CD4-positive, alpha-beta T cell treated with Interleukin-6 at 100 ng/mL for 8 hours (primary cell): ENCODE measurements around the gene MAG.

Experiments used
- DNase-seq: peaks from one replicate; pipeline ENCODE4 v3.0.0-alpha.2; 2020; ENCODE audit warnings: mixed read lengths, low spot score

MAG gene

DNA sequence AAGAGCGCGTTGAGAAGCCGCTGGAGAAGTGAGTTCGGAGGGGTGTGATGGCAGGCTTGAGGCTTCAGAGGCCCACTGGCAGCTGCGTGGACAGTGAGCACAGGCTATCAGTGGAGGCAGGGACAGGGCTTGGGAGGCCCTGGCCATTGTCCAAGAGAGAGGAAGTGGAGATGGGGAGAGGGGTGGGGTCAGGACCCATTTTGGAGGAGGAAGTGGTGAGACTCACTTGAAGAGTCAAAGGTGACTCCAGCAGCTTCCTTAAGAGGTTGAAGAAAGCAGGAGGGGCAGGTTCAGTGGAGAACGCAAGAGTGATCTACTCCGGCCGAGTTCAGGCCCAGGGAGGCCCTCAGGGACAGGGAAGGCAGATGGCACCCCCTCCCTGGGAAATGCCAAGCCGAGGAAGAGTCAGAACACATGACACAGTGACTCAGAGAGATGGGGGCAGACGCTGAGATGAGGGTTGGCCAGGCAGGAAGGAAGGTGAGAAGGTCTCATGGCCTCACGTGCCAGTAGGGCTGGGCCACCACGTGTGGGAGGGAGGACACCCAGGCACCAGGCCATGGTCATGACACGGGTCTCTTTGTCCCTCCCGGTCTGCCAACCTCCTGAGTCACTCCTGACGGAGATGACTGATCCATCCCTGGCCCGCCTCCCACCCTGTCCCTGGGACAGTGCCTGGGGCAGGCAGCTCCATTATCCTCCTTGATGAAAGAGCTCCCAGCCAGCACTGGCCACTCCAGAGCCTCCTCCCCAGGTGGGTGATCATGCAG is 26.9 kb downstream of the MAG start:
- no peak for DNase-seq

DNA sequence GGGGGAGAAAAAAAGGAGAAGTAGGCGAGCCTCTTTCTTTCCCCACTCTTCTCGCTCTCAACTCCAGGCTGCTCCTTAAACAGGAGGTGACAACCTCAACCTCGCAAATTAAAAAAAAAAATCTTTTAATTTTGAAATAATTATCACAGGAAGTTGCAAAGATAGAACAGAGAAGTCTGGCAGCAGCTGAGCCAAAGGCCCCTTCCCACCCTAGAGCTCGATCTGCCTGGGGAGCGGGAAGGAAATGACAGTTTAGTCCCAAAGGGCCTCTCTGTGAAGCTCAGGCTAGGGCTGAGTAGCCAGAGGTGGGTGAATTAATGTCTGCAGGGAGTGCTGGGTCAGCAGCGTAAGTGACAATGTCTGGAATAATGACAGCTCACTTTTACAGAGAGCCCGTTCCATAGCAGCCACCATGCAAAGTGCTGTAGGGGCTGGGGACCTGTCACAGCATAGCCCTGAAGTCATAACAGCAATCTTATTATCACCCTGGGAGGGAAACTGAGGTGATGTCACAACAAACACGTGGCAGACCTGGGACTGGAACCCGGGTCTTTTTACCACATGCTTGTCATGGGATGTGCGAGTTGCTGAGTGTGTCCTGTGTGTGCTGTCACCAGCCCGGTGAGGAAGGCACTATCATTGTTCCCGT is 28.2 kb downstream of the MAG start:
- no peak for DNase-seq

DNA sequence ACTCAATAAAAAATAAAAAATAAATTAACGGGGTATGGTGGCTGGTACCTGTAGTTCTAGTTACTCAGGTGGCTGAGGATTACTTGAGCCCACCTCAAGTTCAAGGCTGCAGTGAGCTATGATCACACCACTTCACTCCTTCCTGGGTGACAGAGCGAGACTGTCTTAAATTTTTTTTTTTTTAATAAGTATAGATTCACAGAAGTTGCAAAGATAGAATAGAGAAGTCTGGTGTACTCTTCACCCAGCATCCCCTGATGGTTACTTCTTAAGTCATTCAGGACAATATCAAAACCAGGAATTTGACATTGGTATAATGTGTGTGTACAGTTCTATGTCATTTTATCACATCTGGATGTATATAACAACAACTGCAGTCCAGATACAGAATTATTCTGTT is 29.3 kb downstream of the MAG start:
- DNase-seq: no peak

DNA sequence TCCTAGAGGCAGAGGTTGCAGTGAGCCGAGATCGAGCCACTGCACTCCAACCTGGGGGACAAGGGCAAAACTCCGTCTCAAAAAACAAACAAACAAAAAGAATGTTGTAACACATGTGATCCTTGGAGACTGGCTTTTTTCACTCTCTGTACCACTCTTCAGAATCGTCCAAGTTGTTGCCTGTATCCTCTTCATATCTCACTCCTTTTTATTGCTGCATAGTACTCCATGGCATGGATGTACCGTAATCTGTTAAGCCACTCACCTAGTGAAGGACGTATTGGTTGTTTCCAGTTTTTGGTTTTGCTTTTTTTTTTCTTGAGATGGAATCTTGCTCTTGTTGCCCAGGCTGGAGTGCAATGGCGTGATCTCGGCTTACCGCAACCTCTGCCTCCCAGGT is 30.1 kb downstream of the MAG start:
- DNase-seq: no peak

DNA sequence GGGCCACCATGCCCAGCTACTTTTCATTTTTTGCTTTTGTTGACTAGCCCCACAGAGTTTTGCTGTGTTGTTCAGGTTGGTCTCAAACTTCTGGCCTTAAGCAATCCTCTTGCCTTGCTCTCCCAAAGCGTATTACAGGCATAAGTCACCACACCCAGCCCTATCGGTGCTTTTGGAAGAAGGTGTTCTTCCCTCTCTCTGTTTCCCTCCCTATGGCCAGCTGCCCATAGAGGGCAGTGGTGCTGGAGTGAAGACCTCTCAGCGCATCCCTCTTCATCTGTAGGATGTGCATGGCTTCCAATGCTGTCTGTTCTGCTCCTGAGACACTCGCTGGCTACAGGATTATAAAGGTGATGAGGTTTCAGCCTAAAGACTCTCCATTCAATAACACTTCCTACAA is 35.7 kb downstream of the MAG start:
- DNase-seq: no peak

DNA sequence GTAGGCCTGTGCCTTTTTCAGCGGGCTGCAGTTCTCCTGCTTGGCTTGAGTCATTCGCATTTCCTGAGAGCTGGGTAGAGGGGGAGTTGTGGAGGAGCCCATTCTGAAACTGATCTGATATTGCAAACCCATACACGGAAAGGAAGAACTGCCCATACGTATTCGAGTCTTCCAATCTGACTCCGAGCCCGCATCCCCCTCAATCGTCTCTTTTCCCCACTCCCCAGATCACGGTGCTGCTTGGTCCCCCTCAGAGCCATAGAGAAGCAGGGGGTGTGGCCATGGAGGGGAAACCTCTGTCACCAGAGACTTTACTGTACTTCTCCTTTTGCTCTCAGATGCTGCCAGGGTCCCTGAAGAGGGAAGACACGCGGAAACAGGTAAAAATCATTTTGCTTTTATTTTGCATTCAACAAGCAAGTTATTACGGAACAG is 36.9 kb downstream of the MAG start, which contains the start of gene CD22:
CD22 (plus strand) TSS at position 337 of the 435 bp plus-strand sequence. CDS start 2,854 bp downstream, outside the sequence.
- DNase-seq: no peak

DNA sequence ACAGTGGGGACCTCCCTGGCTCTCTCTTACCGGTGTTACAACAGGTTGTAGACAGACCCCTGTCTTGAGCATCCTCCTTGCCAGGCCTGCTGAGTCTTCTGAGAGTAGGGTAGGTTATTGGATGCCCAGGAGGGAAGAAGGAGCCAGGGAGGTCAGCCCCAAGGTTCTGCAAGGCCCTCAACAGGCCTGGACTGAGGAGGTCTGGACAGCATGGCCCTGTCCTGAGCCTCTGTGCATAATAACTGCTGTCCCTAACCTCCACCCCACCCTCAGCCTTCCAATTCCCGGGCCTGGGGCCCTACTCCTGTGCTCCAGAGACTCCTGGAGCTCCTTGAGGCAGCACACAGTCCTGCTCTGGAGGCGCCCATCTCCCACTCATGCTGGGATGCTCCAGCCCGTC is 37.4 kb downstream of the MAG start:
- DNase-seq: no peak

DNA sequence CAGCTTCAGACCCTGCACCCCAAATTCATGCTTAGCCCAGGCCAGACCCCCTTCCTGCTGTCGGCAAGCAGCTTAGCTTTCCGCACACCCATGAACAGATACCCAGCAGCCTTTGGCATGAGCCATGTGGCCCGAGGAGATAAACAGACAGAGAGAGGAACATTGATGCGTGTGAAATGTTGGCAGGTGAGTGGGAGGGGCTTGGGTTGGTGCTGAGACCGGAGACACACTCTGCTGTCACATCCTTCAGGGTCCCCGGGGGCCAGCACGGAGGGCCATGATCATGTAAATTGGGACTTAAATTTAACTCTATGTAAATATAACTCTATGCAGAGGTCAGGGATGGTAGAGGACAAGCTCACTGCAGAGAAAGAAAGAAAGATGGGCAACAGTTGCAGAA is 38.5 kb downstream of the MAG start:
- no peak for DNase-seq

DNA sequence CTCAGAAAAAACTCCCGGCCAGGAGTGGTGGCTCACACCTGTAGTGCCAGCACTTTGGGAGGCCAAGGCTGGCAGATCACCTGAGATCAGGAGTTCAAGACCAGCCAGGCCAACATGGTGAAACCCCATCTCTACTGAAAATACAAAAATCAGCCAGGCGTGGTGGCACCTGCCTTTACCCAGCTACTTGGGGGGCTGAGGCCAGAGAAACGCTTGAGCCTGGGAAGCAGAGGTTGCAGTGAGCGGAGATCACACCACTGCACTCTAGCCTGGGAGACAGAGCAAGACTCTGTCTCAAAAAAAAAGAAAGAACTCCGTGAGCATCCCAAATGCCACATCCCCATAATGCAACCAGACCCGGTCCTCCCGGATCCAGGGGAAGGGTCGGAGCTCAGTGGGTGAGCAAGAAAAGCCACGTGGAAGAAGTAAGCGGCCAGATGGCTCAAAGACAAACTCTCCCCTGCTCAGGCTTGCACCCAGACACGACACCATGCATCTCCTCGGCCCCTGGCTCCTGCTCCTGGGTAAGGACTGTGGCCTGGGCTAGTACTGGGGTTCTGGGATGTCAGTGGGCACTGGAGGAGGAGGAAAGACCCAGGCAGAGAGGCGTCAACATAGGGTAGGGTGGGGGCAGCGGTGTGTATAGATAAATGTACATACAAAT is 39.7 kb downstream of the MAG start:
- no peak for DNase-seq

DNA sequence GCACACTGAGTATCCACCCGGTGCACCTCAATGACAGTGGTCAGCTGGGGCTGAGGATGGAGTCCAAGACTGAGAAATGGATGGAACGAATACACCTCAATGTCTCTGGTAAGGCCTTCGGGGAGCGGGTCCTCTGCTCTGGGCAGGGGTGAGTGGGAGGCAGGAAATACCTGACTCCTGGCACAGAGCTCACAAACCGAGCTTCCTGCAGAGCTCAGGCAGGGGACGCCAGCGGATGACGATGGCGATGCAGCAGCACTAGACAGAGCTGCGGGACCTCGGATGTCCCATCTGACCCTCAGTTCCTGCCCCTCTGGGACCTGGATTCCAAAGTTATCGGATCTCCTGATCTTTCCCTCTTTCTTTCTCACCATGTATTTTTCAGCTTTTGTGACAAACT is 40.9 kb downstream of the MAG start:
- peak; percentile 33 for DNase-seq

DNA sequence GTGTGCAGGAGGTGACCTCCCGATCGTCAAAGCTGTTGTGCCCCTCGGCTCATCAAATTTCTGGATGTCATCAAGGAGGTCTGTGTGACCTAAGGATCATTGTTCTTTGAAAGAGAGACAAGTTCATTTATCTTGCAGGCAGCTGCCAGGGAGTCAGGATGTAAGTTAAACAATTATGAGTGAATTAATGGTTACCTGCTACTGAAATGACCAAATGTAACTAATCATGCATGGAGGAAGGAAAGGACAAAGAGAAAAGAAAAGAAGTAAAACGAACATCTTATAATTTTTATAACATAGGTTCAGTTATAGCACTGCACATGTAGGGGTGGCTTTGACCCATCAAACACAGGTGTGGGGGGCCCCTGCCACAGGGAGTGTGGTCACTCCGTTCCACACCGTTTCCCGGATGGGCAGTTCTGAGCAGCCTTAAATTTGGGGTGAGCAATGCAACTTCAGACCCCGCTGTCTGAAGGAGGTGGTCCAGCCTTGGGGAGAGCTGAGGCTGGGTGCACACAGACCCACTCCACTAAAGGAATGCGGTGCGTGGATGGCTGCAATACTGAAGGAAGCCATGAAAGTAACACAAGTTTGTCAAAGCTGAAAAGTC is 42.3 kb downstream of the MAG start:
- no peak for DNase-seq

DNA sequence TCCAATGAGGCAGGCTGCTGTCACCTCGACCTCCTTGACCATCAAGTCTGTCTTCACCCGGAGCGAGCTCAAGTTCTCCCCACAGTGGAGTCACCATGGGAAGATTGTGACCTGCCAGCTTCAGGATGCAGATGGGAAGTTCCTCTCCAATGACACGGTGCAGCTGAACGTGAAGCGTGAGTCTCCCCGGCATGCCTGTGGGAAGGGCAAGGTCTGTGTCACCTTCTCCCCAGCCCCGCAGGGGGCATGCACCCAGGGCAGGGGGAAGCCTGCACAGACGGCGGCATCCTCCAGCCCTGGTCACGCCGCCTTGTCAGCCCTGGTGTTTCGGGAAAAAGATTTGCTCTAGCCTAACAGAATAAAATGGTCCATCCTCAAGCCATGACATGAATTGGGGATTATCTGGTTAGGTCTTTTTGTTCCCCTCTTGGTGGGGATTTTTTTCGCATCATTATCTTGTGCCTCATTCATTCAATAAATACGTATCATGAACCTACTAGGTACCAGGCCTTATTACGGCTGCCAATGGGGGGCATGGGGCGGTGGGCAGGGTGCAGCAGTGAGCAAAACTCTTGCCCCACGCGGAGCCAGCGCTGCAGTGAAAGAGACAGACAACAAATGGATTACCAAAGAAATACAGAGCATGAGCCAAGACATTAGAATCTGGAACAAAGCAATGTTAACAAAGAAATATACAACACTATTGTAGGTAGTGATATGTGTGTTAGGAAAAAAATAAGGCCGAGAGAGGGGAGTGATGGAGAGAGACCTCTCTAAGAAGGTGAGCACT is 44.4 kb downstream of the MAG start:
- no peak for DNase-seq

DNA sequence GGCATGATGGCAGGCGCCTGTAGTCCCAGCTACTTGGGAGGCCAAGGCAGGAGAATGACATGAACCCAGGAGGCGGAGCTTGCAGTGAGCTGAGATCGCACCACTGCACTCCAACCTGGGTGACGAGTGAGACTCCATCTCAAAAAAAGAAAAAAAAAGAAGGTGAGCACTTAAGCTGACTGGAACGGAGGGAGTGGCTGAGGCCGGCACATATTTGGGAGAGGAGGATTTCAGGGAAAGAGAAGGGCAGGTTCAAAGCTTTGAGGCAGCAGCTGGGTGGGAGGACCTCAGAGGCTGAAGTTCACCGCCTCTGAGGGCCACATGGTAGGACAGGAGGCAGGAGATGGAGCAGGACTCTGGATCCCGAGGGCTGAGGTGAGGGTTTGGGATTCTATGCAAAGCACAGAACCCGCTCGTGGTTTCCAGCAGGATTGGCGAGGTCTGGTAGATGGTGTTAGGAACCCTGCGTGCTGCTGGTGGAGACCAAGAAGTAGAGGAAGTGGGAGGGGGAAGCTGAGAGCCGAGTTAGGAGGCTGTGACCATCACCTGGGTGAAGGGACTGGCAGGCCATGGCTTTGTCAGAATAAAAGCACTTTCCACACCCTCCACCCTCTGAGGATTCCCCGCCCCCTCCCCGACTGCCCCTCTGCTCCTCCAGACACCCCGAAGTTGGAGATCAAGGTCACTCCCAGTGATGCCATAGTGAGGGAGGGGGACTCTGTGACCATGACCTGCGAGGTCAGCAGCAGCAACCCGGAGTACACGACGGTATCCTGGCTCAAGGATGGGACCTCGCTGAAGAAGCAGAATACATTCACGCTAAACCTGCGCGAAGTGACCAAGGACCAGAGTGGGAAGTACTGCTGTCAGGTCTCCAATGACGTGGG is 45.4 kb downstream of the MAG start:
- DNase-seq: no peak

DNA sequence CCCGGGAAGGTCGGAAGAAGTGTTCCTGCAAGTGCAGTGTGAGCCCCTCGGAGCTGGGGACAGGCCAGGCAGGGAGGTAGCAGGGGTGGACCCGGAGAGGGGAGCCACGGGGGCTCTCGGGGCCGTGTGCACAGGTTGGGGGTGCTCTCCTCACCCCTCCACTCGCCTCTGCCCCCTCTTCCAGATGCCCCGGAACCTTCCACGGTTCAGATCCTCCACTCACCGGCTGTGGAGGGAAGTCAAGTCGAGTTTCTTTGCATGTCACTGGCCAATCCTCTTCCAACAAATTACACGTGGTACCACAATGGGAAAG is 46.0 kb downstream of the MAG start:
- no peak for DNase-seq

DNA sequence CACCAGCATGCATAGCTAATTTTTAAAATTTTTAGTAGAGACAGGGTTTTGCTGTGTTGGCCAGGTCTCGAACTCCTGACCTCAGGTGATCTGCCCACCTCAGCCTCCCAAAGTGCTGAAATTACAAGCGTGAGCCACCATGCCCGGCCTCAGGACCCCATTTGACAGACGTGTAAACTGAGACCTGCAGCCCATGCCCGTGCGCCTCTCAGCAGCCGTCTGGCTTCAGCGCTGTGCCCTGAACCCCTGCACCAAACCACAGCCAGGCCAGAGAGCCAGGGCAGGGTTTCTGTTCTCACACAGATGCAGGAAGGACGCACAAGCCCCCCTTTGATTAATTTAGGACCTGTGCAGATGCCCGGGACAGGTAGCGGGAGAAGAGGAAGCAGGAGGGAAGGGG is 48.5 kb downstream of the MAG start:
- no peak for DNase-seq

DNA sequence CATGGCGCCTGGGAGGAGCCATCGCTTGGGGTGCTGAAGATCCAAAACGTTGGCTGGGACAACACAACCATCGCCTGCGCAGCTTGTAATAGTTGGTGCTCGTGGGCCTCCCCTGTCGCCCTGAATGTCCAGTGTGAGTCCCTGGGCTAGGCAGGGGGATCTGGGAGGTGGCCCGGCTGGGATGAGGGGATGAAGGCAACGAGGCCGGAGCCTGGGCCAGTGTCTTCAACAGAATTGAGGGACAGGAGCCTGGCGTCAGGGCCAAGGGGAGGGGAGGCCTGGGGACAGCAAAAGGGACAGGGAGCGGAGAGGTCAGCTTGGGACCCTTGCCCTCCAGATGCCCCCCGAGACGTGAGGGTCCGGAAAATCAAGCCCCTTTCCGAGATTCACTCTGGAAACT is 49.0 kb downstream of the MAG start:
- DNase-seq: no peak

DNA sequence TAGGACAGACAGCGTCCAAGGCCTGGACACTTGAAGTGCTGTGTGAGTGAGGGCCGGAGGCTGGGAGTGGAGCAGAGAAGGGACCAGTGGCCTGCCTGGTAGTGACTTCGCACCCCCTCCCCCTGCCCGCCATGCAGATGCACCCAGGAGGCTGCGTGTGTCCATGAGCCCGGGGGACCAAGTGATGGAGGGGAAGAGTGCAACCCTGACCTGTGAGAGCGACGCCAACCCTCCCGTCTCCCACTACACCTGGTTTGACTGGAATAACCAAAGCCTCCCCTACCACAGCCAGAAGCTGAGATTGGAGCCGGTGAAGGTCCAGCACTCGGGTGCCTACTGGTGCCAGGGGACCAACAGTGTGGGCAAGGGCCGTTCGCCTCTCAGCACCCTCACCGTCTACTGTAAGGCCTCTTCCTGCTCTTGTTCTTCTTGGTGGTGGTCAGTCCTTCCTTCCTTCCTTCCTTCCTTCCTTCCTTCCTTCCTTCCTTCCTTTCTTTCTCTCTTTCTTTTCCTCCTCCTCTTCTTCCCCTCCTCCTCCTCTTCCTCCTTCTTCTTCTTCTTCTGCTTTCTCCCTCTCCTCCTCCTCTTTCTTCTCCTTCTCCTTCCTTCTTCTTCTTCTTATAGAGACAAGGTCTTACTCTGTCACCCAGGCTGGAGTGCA is 49.7 kb downstream of the MAG start:
- no peak for DNase-seq

DNA sequence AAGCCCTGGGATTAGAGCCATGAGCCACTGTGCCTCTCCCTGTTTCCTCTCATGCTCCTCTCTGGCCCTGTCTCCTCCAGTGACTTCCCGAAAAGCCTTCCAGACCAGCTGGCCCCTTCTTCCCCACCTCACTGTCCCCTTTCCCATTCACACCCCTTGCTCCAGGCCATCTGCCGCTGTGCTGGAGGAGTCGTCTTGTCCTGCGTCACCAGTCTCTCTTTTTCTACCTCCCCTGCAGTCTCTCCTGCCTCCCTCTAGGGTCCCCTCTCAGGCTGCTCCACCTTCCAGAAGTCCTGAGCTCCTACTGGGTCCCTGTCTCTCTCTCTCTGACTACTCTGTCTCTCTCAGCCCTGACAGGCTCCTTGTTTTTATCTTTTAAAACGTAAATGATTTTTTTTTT is 50.5 kb downstream of the MAG start:
- no peak for DNase-seq

DNA sequence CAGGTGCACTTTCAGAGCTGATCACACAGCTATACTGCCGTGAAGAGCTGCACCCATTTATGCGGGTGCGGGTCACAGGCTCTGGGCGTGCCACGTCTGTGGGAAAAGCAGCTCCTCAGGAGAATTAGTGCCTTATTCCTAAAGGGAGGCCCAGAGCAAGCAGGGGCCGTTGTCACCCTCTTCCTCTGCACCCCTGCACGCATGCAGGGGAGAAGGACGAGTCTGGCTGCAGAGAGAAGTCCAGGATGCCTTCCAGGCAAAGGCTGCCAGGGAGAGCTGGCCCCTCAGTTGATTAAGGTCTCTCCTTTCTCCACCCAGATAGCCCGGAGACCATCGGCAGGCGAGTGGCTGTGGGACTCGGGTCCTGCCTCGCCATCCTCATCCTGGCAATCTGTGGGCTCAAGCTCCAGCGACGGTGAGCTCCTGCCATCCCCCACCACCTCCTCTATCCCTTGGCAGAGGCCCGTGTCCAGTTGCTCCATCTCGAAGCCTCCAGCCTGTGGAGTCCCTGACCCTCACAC is 52.6 kb downstream of the MAG start:
- DNase-seq: no peak

DNA sequence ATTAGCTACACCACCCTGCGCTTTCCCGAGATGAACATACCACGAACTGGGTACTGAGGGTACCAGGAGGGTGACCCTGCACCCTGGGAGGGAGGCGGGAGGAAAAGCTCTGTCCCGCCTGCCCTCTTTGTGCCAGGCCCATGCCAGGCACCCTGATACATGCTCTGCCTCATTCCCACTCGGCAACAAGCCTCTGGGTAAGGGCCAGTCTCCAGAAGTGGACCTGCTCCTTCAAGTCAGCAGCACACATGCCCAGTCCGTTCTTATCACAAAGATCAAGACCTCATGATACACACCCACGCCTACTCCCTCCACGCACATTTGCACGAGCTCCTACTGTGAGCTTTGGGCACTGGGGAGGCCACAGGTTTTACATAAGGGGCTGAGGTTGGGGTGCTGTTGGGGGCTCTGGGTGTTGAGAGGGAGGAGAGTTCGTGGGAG is 53.7 kb downstream of the MAG start:
- DNase-seq: no peak
